Amygdala (tissue), 56 donors: ENCODE measurements around the gene MREG.

Experiments
- DNase-seq, 56 donors: peaks; one replicate each; lab custom pipeline; 2025; lab: John Stamatoyannopoulos, UW

MREG gene, protein sequence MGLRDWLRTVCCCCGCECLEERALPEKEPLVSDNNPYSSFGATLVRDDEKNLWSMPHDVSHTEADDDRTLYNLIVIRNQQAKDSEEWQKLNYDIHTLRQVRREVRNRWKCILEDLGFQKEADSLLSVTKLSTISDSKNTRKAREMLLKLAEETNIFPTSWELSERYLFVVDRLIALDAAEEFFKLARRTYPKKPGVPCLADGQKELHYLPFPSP

DNA sequence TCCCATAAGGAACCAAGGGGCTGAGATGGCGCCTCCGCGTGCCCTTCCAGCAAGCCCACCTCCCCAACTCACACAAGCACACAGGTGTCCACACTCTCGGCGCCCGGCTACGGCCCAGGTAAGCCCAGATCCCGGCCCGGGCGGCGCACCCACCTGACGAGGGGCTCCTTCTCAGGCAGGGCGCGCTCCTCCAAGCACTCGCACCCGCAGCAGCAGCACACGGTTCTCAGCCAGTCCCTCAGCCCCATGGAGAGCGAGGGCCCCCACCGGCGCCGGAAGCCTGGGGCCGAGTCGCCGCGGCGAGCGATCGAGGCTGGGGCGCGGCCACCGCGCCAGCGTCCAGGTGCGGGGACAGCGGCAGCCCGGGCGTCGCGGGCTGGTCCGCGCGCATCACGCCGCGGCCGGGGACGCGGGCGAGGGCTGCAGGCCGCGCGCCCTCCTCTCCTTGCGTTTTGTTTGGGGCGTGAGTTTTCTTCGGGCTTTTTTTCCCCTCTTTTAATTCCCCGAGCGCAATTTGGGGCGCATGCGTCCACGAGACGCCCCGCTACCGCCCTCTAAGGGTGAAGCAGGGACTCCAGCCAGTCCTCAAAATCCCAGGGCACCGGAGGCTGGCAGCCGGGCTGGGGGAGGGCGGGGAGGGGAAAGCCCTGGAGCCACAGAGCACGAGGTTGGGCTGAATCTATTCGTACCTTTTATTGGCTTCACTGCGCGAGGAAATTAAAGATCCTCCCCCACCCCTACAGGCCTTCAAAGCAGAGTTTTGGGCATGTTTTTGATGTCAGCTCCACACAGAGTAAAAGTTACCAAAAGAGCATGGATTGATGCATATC is at the start of gene MREG:
MREG (minus strand) TSS at position 472 of the 830 bp plus-strand sequence; CDS start at position 248, 224 bp downstream.
- peak in 48 of 56 donors; percentile 7 to 78 (median 52) for DNase-seq

- no peak for DNase-seq
Observed at GRCh38 chr2:216059233-216059834, 46.0 kb upstream of the MREG start.

DNA sequence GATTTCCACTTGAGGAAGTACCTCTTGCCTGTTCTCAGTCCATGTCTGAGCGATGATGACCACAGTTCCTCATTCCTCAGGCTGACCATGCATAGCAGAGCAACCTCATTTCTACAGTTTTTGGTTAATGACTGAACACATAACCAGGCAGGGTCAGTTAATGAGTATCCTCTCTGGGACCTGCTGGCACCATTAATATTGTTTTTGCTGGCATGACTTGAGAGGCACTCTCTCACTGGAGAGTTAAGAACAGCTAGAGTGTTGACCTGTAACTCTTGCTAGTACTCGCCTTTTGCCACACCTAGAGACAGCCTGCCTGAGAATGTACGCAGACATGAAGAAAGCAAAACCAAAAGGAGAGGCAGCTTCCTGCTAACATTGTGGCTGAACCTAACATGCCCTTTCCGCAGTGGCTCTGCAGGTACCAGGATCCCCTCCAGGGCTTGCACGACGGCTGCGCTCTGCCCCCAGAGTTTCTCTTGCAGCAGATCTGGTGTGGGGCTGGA is 44.4 kb upstream of the MREG start:
- peak in 2 of 56 donors; percentile 24 to 29 for DNase-seq

GRCh38 chr2:216056739-216057138 is 43.4 kb upstream of the MREG start:
- DNase-seq, result no peak

DNA sequence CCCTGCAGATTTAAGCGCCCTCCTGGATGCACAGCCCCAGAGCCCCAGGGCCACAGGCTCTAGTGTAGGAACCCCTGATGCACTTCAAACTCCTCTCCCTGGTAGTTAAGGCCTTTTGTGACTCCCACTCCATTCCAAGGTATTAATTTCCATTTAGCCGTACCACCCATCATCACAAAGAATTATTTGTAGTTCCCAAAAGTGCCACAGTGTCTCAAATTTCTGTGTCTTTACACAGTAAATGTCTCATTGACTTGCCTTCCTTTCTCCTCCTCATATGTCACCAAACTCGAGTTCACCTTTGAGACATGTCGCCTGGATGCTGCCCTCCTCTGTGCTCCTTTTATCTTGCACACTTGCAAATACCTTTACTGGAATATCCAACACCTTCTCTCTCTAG is 42.3 kb upstream of the MREG start:
- no peak for DNase-seq

DNA sequence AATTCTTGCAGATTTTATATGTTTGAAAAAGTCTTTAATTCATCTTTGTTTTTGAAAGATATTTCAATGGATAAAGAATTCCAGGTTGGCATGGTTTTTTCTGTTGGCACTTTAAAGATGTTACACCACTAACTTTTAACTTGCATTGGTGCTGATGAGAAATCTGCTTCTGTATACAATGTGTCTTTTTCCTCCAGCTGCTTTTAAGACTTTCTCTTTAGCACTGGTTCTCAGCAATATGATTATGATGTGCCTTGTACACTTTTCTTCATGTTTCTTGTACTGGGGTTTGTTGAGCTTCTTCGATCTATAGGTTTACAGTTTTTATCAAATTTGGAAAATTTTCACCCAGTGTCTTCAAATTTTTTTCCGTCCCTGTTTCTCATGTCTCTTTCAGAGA is 39.1 kb upstream of the MREG start:
- DNase-seq, result no peak

DNA sequence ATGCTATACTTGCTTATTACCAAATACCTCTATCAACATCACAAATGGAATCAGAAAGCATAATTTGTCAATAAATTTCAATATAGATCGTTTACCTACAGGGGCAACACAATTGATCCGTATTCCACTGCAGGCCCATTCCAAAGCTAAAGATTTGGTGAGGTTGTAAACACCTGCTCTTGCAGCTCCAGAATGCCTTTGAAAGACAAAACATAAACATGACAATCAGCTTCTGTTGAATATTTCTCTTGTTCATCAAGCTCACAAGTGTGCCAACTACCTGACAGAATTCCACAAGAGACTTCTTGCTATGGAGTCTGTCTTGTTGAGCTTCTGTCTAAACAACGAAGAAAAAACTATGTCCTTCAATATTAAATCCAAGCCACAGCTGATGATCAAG is 38.0 kb upstream of the MREG start:
- no peak for DNase-seq

GRCh38 chr2:216049452-216049851 is 36.1 kb upstream of the MREG start:
- DNase-seq, result no peak

DNA sequence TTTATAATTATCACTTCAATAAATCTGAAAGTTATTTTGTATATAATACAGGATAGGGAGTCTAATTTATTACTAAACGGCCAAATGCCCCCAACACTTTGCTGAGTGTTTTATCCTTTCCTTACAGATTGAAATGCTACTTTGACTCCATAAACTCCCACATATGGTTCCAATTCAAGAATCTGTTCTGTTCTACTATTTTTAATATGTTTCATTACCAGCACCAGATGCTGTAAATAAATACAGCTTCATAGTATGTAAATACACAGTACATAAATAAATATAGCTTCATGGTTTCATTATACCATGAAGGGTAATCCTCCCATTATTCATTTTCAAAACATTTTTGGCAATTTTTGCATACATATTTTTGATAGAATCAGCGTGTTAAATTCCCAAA is 34.0 kb upstream of the MREG start:
- DNase-seq, result no peak

DNA sequence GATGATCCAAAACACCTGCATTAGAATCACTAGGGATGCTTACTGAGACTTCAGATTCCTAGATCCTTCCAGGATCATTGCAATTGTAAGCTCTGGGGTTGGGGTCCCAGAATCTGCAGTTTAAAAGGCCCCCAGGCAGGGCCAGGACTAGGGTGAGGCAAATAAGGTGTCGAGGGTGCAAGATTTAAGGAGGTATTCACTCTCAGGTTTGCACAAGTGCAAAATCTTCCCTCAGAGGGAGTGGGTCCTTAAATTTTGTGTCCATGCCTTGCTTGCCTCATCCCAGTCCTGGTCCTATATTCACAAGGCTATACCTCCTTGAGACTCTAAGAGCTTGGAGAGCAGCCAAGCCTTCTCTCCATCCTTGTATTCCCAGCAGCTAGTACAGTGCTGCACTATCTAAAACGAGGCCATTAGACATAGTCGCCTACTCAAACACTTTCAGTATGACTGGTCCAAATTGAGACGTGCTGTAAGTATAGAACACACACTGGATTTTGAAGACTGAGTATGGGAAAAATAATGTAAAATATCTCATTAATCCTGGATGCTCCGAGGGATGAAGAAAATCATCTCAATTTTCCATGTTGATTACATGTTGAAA is 31.6 kb upstream of the MREG start:
- DNase-seq, result peak in 3 of 56 donors; percentile 3 to 5 (median 4)

DNA sequence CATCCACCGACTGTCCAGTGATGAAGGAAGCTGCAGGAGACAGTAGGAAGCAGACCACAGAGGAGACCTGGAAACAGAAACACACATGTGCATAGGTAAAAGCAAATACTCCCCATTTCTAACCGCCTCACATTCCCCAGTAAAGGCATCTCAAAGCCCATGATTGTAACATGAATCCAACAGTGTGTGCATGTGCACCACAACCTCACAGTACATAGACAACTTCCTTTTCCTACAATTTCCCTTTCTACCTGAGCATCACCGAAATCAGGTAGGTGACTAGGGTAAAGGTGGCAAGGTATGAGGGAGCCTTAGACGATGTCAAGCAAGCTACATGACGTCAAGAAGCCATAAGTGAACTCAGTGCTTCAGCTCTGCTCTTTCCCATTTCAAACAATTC is 30.6 kb upstream of the MREG start:
- DNase-seq, result no peak

- DNase-seq, result no peak
Observed at GRCh38 chr2:216041438-216041837, 28.1 kb upstream of the MREG start.

GRCh38 chr2:216039918-216040317 is 26.6 kb upstream of the MREG start:
- DNase-seq, result no peak

GRCh38 chr2:216034065-216034464 is 20.7 kb upstream of the MREG start:
- peak in 43 of 56 donors; percentile 2 to 82 (median 24) for DNase-seq

- DNase-seq, result no peak
Observed at GRCh38 chr2:216033403-216033802, 20.1 kb upstream of the MREG start.

GRCh38 chr2:216031960-216032689 is 18.8 kb upstream of the MREG start:
- DNase-seq, result no peak

GRCh38 chr2:216030216-216030615 is 16.9 kb upstream of the MREG start:
- DNase-seq, result no peak

DNA sequence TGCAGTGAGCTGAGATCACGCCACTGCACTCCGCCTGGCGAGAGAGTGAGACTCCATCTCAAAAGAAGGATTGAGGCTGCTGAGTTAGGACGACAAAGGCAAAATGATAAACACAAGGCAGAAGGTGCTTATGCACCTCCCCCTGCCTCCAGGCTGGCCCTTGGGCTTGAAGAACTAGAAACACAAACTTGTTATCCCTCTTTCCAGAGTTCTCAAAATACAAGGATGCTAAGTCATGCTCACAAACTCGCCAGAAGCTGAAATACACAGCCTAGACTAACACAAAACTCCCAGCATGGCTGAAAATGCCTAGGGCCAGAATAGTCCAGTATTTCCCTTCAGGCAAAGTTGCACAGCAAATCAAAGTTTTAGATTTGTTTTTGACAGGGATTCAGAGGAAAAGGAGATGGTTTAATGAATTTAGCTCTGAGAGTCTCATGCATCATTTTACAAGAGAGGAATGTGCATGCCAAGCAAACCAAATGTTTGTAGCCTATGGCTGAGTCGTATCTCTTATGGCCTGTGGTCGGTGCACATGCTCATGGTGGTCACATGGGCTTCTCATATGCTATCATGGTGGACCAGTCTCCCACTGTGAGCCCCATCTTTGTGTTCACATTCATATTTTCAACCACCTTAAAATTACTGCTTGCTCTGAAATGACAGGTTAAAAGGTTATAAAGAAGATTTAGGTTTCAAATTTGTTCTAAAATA is 16.2 kb upstream of the MREG start:
- DNase-seq, result no peak

DNA sequence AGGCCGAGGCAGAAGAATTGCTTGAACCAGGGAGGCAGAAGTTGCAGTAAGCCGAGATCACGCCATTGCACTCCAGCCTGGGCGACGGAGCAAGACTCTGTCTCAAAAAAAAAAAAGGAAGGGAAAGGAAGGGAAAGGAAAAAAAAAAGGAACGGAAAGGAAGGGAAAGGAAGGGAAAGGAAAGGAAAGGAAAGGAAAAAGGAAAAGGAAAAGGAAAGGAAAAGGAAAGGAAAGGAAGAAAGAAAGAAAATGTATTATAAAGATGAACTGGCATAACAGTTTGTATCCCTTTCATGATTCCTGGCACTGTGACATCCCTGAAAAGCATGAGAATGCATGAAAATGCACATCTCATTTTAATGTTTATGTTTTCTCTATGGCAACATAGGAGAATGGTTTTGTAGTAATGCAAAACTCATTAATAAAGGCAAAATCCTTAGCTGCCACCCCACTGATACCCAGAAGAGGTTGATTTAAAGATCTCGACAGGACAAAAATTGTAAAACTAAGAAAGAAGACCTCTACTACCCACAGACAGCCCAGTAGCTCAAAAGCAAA is 11.5 kb upstream of the MREG start:
- DNase-seq, result no peak
